Lung (tissue), 16 donors: ENCODE measurements around the gene LIPF. TPM values are rescaled to one million over a fixed set of nuclear protein-coding genes. Genes with fewer than 3 reads are reported as not detected.

Experiments used
- ATAC-seq: fragments of 200-7000 bp; cut with Tn5 transposase; one replicate; pipeline ENCODE4 v1.9.1; 2020; ENCODE audit warnings: moderate number of reproducible peaks; ENCODE audit not compliant: insufficient read depth, low FRiP score
- DNase-seq, 3 donors: peaks; one replicate each; pipeline ENCODE4 v3.0.0-alpha.2; 2013 to 2017
- H3K27ac ChIP-seq, 2 donors: one replicate each; pipeline ENCODE4 v1.5.1; 2013; ENCODE audit warnings: mild to moderate bottlenecking in 2 of 2, moderate library complexity in 2 of 2, control low read depth in 1 of 2, inconsistent platforms in 1 of 2, low read depth in 1 of 2, low read length in 1 of 2
- H3K27me3 ChIP-seq, 3 donors: one replicate each; pipeline ENCODE4 v1.5.1; 2013; ENCODE audit warnings: low read length in 2 of 3; ENCODE audit not compliant: control insufficient read depth in 3 of 3, insufficient read depth in 3 of 3
- H3K36me3 ChIP-seq, 4 donors: one replicate each; pipeline ENCODE4 v1.5.1; 2013; ENCODE audit warnings: low read length in 4 of 4, mild to moderate bottlenecking in 1 of 4, moderate library complexity in 1 of 4; ENCODE audit not compliant: control insufficient read depth in 4 of 4, insufficient read depth in 4 of 4
- H3K4me1 ChIP-seq, 5 donors: one replicate each; pipeline ENCODE4 v1.5.1; 2013; ENCODE audit warnings: low read length in 5 of 5, mild to moderate bottlenecking in 2 of 5, moderate library complexity in 1 of 5; ENCODE audit not compliant: control insufficient read depth in 5 of 5, insufficient read depth in 5 of 5
- H3K4me3 ChIP-seq: one replicate; pipeline ENCODE4 v1.5.1; 2013; ENCODE audit warnings: mild to moderate bottlenecking, control low read depth, moderate library complexity
- H3K9ac ChIP-seq, 2 donors: one replicate each; pipeline ENCODE4 v1.5.1; 2013; ENCODE audit warnings: low read length in 2 of 2, control low read depth in 1 of 2; ENCODE audit not compliant: insufficient read depth in 1 of 2
- H3K9me3 ChIP-seq, 4 donors: one replicate each; pipeline ENCODE4 v1.5.1; 2013; ENCODE audit warnings: low read length in 3 of 4, mild to moderate bottlenecking in 1 of 4, moderate library complexity in 1 of 4; ENCODE audit not compliant: control insufficient read depth in 4 of 4, insufficient read depth in 3 of 4
- CTCF ChIP-seq: IDR thresholded peaks from 2 replicates; pipeline ENCODE4 v1.5.1; 2012; ENCODE audit warnings: mild to moderate bottlenecking; ENCODE audit errors: control extremely low read depth, extremely low read depth
- WGBS, 2 donors: extraction: QIAGEN DNeasy Blood & Tissue Kit; methylation state at CpG; one replicate each; pipeline ENCODE4 v1.1.7; 2013; 5-methylcytosine and 5-hydroxymethylcytosine counted together
- long read RNA-seq, 5 donors: transcript quantifications; one replicate each; lab custom pipeline, GENCODE V29; 2026
- polyA plus RNA-seq, 2 donors: library from polyadenylated mRNA; stranded (reverse); fragments of 200-250 nt; gene quantifications; one replicate each; pipeline ENCODE4 v1.2.1, GENCODE V29; 2013
- total RNA-seq, 2 donors: library from RNA; depleted of rRNA in 1 of 2; stranded (reverse); fragments of >200 nt in 1 of 2; gene quantifications; one replicate each; pipeline ENCODE4 v1.2.1, GENCODE V29; 2014 to 2021
- donor health status: control.
- donor health status: control.
- donor health status: Bipolar disorder and iron deficiency.
- donor health status: healthy.
- donor health status: DM: yes; HTN: yes; CAD: no.

The LIPF gene
- total RNA-seq (not detected), polyA plus RNA-seq (under 1 TPM in 1 of 2 donors, not detected in 1; 0.22 TPM)
- long read RNA-seq, donor 1 = 0 reads
- long read RNA-seq, donor 2 = 0 reads
- long read RNA-seq, donor 3 = 0 reads
- long read RNA-seq, donor 4 = 0 reads
- long read RNA-seq, donor 5 = 0 reads

- WGBS, 2 donors = 56 to 76% methylated on average over 1 of the region's 1 CpG
- ATAC-seq = no peak
- DNase-seq = no peak
- Histone ChIP-seq H3K4me1 (no peaks in the 10 kb centered on the region), H3K9ac (no peak within 1 kb of the TSS), H3K9me3 (no peaks in the 10 kb centered on the region), H3K4me3 (no peak within 1 kb of the TSS), H3K27ac (no peak within 1 kb of the TSS), H3K36me3 (no peaks in the 10 kb centered on the region), H3K27me3 (no peaks in the 10 kb centered on the region)
- TF ChIP-seq CTCF = no peak
Measured at GRCh38 chr10:88664142-88664541, at the start of gene LIPF. Gene LIPF, plus strand, starts transcription at chr10:88664442. Its CDS starts 2,856 bp downstream, at chr10:88667298.

- 87 to 88% methylated on average over 18 of the region's 18 CpGs for WGBS, 2 donors
- no peaks in the 10 kb centered on the region for H3K9me3 ChIP-seq
- TF ChIP-seq CTCF = no peak
- H3K27me3 ChIP-seq = no peaks in the 10 kb centered on the region
- ATAC-seq = no peak
- H3K36me3 ChIP-seq = no peaks in the 10 kb centered on the region
- H3K9ac ChIP-seq = no peak overlapping the region
- DNase-seq = peak; percentile 22 to 65 (median 47)
- no peak overlapping the region for H3K27ac ChIP-seq
- no peaks in the 10 kb centered on the region for H3K4me1 ChIP-seq
- H3K4me3 ChIP-seq = no peak overlapping the region
Measured at GRCh38 chr10:88616250-88616977, 47.8 kb upstream of the LIPF start.

- Histone ChIP-seq H3K27ac (no peak overlapping the region), H3K9me3 (no peaks in the 10 kb centered on the region), H3K9ac (no peak overlapping the region), H3K27me3 (no peaks in the 10 kb centered on the region), H3K4me3 (no peak overlapping the region), H3K4me1 (no peaks in the 10 kb centered on the region), H3K36me3 (no peaks in the 10 kb centered on the region)
- DNase-seq (no peak), ATAC-seq (no peak)
- TF ChIP-seq CTCF = no peak
- WGBS, 2 donors = 89 to 95% methylated on average over 1 of the region's 1 CpG
Measured at GRCh38 chr10:88617772-88618300, 46.4 kb upstream of the LIPF start.
